22Rv1 (cell line): ENCODE data around the gene COL5A1.

Experiments
- H3K27ac ChIP-seq: fragments of 450-650 bp; 2 replicates; pipeline ENCODE4 v1.5.1; 2017
- ZFX ChIP-seq: fragments of 450-650 bp; IDR thresholded peaks from 2 replicates; pipeline ENCODE4 v1.6.1; 2017; ENCODE audit warnings: antibody characterized with exemption, borderline replicate concordance
- TF ChIP-seq, protein P1 (sequence below): fragments of 450-650 bp; IDR thresholded peaks from 2 replicates; pipeline ENCODE4 v1.5.1; 2017; ENCODE audit warnings: mild to moderate bottlenecking

Gene COL5A1

DNA sequence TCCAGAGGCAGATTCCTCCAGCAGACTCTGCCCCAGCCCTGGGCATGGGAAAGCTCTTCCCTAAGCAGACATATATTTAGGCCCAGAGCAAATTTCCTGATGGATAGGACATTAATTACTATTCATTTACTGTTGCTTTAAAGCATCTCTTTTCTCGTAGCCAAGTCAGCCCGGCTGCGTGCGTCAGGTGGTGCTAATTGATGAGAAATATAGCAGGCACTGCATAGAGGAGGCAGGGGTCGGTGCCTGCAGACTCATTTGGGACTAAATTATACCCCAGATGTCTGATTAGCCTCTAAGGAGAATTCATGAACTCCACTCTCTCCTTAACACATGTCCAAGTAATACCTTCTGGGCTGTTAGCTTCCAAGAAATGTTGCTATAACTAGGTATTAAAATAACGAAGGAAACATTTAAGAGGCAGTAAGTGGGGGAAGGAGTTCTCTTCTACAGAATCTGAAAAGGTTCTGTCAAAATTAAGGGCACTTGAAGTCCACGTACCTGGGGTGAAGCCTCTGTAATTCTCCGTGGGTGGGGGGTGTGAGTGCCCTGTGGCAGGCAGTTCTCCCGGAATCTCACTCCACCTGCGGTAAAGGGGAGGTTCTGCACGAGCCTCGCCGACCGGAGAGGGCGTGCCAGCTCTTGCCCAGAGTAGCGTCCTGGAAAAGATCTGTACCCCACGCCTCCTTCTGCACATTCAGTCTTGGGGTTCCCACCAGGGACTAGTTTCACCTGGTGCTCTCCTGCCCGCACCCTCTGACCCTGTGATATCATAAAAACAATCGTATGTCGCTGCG is 123.1 kb downstream of the COL5A1 start:
- no peak for TF ChIP-seq ZFX
- TF ChIP-seq, protein P1, sequence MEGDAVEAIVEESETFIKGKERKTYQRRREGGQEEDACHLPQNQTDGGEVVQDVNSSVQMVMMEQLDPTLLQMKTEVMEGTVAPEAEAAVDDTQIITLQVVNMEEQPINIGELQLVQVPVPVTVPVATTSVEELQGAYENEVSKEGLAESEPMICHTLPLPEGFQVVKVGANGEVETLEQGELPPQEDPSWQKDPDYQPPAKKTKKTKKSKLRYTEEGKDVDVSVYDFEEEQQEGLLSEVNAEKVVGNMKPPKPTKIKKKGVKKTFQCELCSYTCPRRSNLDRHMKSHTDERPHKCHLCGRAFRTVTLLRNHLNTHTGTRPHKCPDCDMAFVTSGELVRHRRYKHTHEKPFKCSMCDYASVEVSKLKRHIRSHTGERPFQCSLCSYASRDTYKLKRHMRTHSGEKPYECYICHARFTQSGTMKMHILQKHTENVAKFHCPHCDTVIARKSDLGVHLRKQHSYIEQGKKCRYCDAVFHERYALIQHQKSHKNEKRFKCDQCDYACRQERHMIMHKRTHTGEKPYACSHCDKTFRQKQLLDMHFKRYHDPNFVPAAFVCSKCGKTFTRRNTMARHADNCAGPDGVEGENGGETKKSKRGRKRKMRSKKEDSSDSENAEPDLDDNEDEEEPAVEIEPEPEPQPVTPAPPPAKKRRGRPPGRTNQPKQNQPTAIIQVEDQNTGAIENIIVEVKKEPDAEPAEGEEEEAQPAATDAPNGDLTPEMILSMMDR = no peak
- H3K27ac ChIP-seq = no peak overlapping the region

DNA sequence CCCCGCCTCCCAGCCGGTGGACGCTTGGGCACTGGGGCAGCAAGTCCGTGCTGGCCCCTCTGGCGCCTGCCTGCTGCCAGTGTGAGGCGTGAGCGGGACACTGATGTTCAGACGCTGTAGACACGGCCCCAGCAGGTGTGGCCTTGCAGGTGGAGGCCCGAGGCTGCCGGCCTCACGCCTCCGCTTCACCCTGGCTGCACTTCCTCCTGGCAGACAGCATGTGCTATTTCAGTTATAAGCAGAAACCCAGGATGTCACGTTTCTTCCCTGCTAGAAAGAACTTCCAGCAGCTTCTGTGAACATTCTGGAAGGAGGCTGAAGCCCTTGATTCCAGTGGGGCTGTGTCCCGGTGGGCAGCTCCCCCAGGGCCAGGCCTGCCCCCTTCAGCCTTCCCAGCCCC is 124.2 kb downstream of the COL5A1 start:
- no peak overlapping the region for H3K27ac ChIP-seq
- TF ChIP-seq, protein P1 = no peak
- TF ChIP-seq ZFX = no peak

DNA sequence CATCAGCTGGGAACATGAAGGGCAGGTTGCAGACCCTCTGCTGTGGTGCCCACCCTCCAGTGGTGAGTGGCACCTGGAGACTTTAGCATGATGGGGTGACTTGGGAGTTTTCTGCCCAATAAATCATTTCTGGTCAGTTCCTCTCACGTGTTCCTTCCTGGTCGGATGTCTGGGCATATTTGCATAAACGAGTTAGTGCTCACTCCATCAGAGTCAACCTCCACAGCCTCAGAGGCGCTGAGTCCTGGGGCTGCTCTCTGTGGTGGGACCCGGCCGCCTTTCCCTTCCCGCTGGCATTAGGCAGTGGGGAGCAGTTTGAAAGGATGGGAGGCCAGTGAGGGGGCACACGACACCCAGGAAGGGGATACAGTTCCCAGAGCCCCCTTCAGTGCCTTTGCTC is 125.0 kb downstream of the COL5A1 start:
- TF ChIP-seq, protein P1 = no peak
- TF ChIP-seq ZFX = no peak
- H3K27ac ChIP-seq = no peak overlapping the region

DNA sequence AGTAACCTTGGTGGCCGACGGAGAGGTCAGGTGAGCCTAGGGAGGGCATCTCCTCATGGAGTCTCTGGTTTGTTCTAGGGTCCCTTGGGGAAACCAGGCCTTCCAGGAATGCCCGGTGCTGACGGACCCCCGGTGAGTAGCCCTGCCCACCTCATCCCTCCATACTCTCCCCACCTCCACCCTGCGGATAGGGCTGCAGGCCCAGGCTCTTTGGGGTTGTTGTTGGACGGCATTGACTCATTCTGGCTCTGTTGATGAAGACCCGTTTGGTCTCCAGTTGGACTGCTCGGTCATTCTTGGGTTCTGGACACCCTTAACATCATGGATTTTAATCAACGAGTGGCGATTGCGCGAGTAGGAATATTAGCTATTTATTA is 126.7 kb downstream of the COL5A1 start:
- TF ChIP-seq, protein P1 = no peak
- no peak for TF ChIP-seq ZFX
- no peak overlapping the region for H3K27ac ChIP-seq

DNA sequence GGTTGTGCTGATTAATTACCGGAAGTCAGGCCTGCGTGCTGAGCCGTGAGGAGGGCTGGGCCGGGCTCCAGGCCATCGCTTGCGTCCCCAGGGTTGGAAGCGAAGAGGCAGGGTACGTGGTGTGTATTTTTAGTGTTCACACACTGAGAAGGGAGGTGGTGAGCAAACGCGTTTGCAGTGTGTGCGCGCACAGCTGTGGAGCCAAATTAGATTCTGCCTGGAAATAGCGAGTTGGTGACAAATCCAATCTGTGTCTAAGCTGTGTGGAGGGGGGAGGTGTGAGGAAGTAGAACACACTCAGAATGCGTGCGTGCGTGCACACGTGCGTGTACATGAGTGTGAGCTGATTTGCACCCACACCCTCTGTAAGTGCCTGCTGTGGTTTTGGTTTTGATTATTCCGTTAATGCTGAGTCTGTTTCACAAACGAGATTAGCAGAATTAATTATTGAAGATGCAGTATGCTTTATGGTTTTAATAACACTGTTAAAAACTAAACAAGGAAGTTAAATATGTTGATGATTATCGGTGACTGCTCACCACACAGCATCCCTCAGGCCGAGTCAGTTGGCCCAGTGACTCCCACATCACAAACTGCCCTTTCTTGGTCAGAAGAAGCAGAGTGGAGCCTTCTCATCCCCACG is 127.2 kb downstream of the COL5A1 start:
- TF ChIP-seq, protein P1 = no peak
- no peak for TF ChIP-seq ZFX
- no peak overlapping the region for H3K27ac ChIP-seq

DNA sequence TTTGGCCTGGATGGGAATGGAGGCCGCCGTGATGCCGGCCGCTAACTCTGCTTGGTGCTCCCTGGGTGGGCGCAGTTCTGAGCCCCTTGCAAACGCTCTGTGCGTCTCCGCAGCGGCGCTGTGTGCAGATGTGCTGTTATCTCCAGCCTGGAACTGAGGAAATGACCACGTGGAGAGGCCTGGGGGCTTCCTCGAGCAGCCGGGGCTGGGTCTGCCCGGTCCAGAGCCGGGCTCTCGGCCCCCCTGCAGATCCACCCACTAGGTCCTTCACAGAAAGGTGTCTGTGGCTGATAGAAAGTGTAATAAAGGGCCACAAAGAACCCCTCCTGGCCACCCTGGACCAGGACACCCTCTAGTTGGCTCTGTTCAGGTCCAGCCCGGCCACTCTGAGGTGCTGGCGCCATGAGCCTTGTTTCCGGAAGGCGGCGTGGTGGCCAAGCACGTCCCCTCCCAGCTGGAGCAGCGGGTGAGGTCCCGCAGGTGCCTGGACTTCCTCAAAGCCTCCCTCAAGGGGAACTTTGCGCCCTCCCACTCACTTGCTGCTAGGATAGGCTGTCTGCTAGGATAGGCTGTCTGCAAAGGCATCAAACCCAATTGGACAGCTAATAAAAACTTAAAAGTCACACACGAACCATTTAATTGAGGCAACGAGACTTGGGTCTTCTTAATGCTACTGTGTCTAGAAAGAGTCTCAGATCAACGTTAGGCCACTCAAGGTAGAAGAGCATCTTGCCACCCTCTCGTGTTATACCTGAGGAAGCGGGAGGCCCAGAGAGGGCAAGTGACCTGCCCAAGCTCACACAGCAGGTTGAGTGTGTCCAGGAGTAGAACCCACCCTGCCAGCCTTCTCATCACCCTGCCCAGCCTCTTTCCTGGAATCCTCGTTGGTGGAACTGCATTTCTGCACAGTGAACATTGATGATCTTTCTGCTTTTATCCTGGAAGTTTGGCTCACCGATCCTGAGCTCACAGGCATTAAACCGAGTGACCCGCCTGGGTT is 129.7 kb downstream of the COL5A1 start:
- TF ChIP-seq, protein P1 = no peak
- no peak for TF ChIP-seq ZFX
- H3K27ac ChIP-seq = no peak overlapping the region
